ENCODE measurements around the gene AMZ2. TPM values are rescaled to one million over a fixed set of nuclear protein-coding genes. Genes with fewer than 3 reads are reported as not detected.

The AMZ2 gene
- polyA plus RNA-seq, 1 donor, result 91.0 TPM

GRCh38 chr17:68289473-68289872, 41.6 kb downstream of the AMZ2 start:
- DNase-seq, result no peak

GRCh38 chr17:68289936-68290267, 42.1 kb downstream of the AMZ2 start:
- no peak for DNase-seq

- no peak for DNase-seq
Observed at GRCh38 chr17:68290268-68290954, 42.6 kb downstream of the AMZ2 start.

GRCh38 chr17:68290955-68291835, 43.4 kb downstream of the AMZ2 start, which contains the start of the genes ARSG and SLC16A6:
TSS of gene ARSG (plus strand) at chr17:68291495. CDS start at chr17:68307494, 15,999 bp downstream.
TSS of gene SLC16A6 (minus strand) at chr17:68291127. CDS start at chr17:68278320, 12,807 bp downstream.
- peak; percentile 79 for DNase-seq

- DNase-seq, result peak; percentile 63
Observed at GRCh38 chr17:68291836-68292688, 44.2 kb downstream of the AMZ2 start.

- DNase-seq, result no peak
Observed at GRCh38 chr17:68292689-68293040, 44.8 kb downstream of the AMZ2 start.

- DNase-seq, result no peak
Observed at GRCh38 chr17:68293490-68294195, 45.8 kb downstream of the AMZ2 start.

- no peak for DNase-seq
Observed at GRCh38 chr17:68294196-68294555, 46.3 kb downstream of the AMZ2 start.

- DNase-seq, result no peak
Observed at GRCh38 chr17:68294617-68295016, 46.8 kb downstream of the AMZ2 start.

GRCh38 chr17:68295086-68295485, 47.2 kb downstream of the AMZ2 start:
- DNase-seq, result no peak

- no peak for DNase-seq
Observed at GRCh38 chr17:68296217-68297191, 48.7 kb downstream of the AMZ2 start.

- DNase-seq, result no peak
Observed at GRCh38 chr17:68297195-68297594, 49.4 kb downstream of the AMZ2 start.

- no peak for DNase-seq
Observed at GRCh38 chr17:68298601-68299000, 50.8 kb downstream of the AMZ2 start.

GRCh38 chr17:68299817-68300216, 52.0 kb downstream of the AMZ2 start:
- DNase-seq, result no peak

- DNase-seq, result no peak
Observed at GRCh38 chr17:68301438-68301959, 53.7 kb downstream of the AMZ2 start.

- DNase-seq, result no peak
Observed at GRCh38 chr17:68302066-68302564, 54.3 kb downstream of the AMZ2 start.

- no peak for DNase-seq
Observed at GRCh38 chr17:68302666-68303065, 54.8 kb downstream of the AMZ2 start.

- no peak for DNase-seq
Observed at GRCh38 chr17:68304706-68305105, 56.9 kb downstream of the AMZ2 start.

- DNase-seq, result no peak
Observed at GRCh38 chr17:68305142-68305541, 57.3 kb downstream of the AMZ2 start.

Data from left kidney (tissue), 2 donors.